NCI-H2227 treated with DMSO at 0.1 percent for 48 hours (cell line): ENCODE measurements around the gene CSMD2.

Experiments
- DNase-seq: peaks from one replicate; lab custom pipeline; 2025; lab: John Stamatoyannopoulos, UW

The CSMD2 gene

GRCh38 chr1:33960188-33960895 is 204.7 kb downstream of the CSMD2 start:
- no peak for DNase-seq

- peak; percentile 29 for DNase-seq
Measured at GRCh38 chr1:33957854-33958253, 207.2 kb downstream of the CSMD2 start.

GRCh38 chr1:33955096-33955495 is 209.9 kb downstream of the CSMD2 start:
- no peak for DNase-seq

GRCh38 chr1:33949570-33949969 is 215.5 kb downstream of the CSMD2 start:
- no peak for DNase-seq

- DNase-seq = no peak
Measured at GRCh38 chr1:33948291-33948690, 216.7 kb downstream of the CSMD2 start.

- no peak for DNase-seq
Measured at GRCh38 chr1:33946836-33947235, 218.2 kb downstream of the CSMD2 start.

GRCh38 chr1:33944846-33945245 is 220.2 kb downstream of the CSMD2 start:
- DNase-seq = no peak

- no peak for DNase-seq
Measured at GRCh38 chr1:33943978-33944377, 221.1 kb downstream of the CSMD2 start.

GRCh38 chr1:33932871-33933270 is 232.2 kb downstream of the CSMD2 start:
- no peak for DNase-seq

- DNase-seq = no peak
Measured at GRCh38 chr1:33931111-33931475, 233.9 kb downstream of the CSMD2 start.

GRCh38 chr1:33930346-33931110 is 234.5 kb downstream of the CSMD2 start:
- no peak for DNase-seq

- no peak for DNase-seq
Measured at GRCh38 chr1:33928251-33928650, 236.8 kb downstream of the CSMD2 start.

- no peak for DNase-seq
Measured at GRCh38 chr1:33927721-33928120, 237.3 kb downstream of the CSMD2 start.

- DNase-seq = no peak
Measured at GRCh38 chr1:33925586-33925985, 239.4 kb downstream of the CSMD2 start.

- DNase-seq = no peak
Measured at GRCh38 chr1:33921281-33921680, 243.7 kb downstream of the CSMD2 start.

GRCh38 chr1:33918368-33918767 is 246.7 kb downstream of the CSMD2 start:
- DNase-seq = no peak

- no peak for DNase-seq
Measured at GRCh38 chr1:33916786-33917185, 248.2 kb downstream of the CSMD2 start.

GRCh38 chr1:33914531-33914930 is 250.5 kb downstream of the CSMD2 start:
- no peak for DNase-seq

- no peak for DNase-seq
Measured at GRCh38 chr1:33908324-33908956, 256.6 kb downstream of the CSMD2 start.

- no peak for DNase-seq
Measured at GRCh38 chr1:33906156-33906555, 258.9 kb downstream of the CSMD2 start.

- no peak for DNase-seq
Measured at GRCh38 chr1:33905241-33905640, 259.8 kb downstream of the CSMD2 start.

GRCh38 chr1:33903210-33903589 is 261.8 kb downstream of the CSMD2 start:
- DNase-seq = no peak
